GM12801 (cell line): ENCODE results near the gene RIOK3.

Experiments
- TF ChIP-seq, protein P1 (sequence below): IDR thresholded peaks from one replicate; pipeline ENCODE4 v1.5.1; 2011; ENCODE audit warnings: control low read depth; ENCODE audit not compliant: insufficient read length; ENCODE audit errors: extremely low read depth

The RIOK3 gene

DNA sequence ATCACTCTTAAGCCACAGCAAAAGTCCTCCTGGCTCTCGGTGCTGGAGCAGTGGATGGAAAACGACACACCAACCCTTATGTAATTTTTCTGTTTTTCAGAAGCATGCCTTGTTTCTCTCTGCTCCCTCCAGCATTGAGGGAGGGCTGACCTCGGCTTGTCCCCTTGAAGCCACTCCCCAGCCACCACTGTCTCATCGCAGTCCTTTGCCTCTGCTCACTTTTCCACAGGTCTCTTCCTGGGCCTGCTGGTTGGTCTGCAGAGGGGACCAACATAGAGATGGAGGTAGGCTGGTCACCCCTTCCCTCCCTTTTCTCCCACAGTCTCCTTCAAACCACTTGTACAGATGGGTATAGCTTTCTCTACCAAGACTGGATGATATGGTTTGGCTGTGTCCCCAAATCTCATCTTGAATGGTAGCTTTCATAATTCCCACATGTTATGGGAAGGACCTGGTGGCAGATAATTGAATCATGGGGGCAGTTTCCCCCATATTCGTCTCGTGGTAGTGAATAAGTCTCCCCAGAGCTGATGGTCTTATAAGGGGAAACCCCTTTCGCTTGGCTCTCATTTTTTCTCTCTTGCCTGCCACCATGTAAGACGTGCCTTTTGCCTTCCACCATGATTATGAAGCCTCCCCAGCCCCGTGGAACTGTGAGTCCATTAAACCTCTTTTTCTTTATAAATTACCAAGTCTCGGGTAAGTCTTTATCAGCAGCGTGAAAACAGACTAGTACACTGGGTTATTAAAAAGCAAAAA lies 14.3 kb upstream of the RIOK3 start:
- TF ChIP-seq, protein P1, sequence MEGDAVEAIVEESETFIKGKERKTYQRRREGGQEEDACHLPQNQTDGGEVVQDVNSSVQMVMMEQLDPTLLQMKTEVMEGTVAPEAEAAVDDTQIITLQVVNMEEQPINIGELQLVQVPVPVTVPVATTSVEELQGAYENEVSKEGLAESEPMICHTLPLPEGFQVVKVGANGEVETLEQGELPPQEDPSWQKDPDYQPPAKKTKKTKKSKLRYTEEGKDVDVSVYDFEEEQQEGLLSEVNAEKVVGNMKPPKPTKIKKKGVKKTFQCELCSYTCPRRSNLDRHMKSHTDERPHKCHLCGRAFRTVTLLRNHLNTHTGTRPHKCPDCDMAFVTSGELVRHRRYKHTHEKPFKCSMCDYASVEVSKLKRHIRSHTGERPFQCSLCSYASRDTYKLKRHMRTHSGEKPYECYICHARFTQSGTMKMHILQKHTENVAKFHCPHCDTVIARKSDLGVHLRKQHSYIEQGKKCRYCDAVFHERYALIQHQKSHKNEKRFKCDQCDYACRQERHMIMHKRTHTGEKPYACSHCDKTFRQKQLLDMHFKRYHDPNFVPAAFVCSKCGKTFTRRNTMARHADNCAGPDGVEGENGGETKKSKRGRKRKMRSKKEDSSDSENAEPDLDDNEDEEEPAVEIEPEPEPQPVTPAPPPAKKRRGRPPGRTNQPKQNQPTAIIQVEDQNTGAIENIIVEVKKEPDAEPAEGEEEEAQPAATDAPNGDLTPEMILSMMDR = no peak

DNA sequence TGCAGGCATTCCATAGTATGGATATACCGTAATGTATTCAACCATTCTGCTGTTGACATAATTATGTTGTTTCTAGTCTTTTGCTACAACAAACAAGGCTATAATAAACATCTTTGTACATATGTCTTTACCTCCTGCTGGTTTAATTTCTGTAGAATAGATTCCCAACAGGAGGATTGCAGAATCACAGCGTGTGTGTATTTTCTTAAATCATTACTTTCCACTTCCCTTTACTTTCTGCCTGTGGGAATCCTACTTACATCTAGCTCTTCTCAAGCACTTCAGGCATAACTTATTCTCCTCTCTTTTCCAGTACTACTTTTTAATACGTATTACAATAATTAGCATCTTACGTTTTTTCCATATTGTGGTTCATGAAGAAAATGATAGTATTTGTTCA lies 13.0 kb upstream of the RIOK3 start:
- TF ChIP-seq, protein P1 = no peak

DNA sequence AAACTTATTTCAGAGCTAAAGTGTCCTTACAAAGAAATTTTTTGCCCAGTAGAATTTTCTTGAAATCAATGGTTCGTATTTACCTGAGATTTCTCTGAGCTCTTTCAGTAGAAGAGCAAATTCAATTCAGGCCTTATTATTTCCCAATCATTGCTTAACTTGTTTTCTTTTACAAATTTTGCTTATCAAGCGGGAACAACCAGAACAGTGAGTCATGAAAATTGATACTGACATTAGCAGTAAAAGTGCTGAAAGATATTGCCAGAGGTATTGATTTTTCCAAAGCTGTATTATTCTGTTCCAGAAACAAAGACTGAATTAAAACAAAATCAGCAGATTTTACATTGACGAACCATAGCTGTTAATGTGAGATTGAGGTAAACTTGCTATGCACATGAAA lies 10.1 kb upstream of the RIOK3 start:
- TF ChIP-seq, protein P1 = no peak

DNA sequence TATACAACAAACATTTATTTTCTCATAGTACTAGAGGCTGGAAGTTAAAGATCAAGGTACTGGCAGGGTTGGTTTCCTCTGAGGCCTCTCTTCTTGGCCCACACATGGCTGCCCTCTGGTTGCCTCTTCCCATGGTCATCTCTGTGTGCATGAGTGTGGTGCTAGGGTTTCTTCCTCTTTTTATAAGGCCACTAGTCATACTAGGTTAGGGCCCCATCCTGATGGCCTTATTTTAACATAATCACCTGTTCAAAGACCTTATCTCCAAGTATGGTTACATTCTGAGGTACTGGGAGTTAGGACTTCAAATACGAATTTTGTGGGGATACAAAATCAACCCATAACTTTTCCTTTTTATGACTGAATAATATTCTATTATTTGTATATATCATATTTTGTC lies 4.8 kb upstream of the RIOK3 start:
- TF ChIP-seq, protein P1 = no peak

GRCh38 chr18:23450022-23450421 lies 3.1 kb upstream of the RIOK3 start:
- TF ChIP-seq, protein P1 = no peak

- TF ChIP-seq, protein P1 = no peak
Observed at GRCh38 chr18:23451011-23451410, 2.1 kb upstream of the RIOK3 start.

DNA sequence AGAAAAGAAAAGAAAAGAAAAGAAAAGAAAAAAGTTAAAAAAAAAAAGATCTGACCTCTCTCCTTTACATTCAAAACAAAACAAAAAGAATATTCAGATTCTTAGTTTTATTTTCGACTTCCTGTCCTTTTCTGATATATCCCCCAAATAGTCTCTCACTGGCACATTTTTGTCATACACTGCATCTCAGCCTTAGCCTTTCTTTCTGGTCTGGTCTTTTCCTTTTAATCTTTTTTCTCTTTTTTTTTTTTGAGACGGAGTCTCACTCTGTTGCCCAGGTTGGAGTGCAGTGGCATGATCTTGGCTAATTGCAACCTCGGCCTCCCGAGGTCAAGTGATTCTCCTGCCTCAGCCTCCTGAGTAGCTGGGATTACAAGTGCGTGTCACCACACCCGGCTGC lies 1.6 kb upstream of the RIOK3 start:
- TF ChIP-seq, protein P1 = no peak
